Left ventricle myocardium inferior (tissue), 1 donor: ENCODE measurements around the gene ARHGEF4. TPM values are rescaled to one million over a fixed set of nuclear protein-coding genes. Genes with fewer than 3 reads are reported as not detected.

Experiments
- DNase-seq: peaks from one replicate; pipeline ENCODE4 v3.0.0-alpha.2; 2020
- H3K27ac ChIP-seq: fragments of 200-600 bp; replicated peaks from 2 replicates; pipeline ENCODE4 v1.8.0; 2021
- H3K27me3 ChIP-seq: fragments of 200-600 bp; 2 replicates; pipeline ENCODE4 v1.8.0; 2021; ENCODE audit warnings: low read depth
- H3K36me3 ChIP-seq: fragments of 200-600 bp; 2 replicates; pipeline ENCODE4 v1.8.0; 2021
- H3K4me1 ChIP-seq: fragments of 200-600 bp; 2 replicates; pipeline ENCODE4 v1.8.0; 2021
- H3K4me3 ChIP-seq: fragments of 200-600 bp; 2 replicates; pipeline ENCODE4 v1.8.0; 2021; ENCODE audit warnings: mild to moderate bottlenecking, moderate library complexity
- H3K9me3 ChIP-seq: fragments of 200-600 bp; replicated peaks from 2 replicates; pipeline ENCODE4 v1.8.0; 2021
- CTCF ChIP-seq: fragments of 200-600 bp; IDR thresholded peaks from 2 replicates; pipeline ENCODE4 v1.8.0; 2021; ENCODE audit warnings: antibody characterized with exemption, mild to moderate bottlenecking, borderline replicate concordance
- intact Hi-C: fragments of 100-400 bp; cut with micrococcal nuclease; formaldehyde crosslinking; loops from one replicate; pipeline ENCODE4 v1.11.0; 2022
- total RNA-seq: library from RNA; stranded (reverse); fragmentation: NEBNext Ultra II Directional; extraction: Animal tissue kit (Norgen Biotek cat#: 25700); gene quantifications from one replicate; pipeline ENCODE4 v1.2.1, GENCODE V29; 2021
- donor health status: DM: no; HTN: yes; CAD: no; lungs with severe emphysema.

Gene ARHGEF4
- total RNA-seq, 1 donor from 2014 or later, result 5.3 TPM

- Histone ChIP-seq H3K4me3 (no peak overlapping the region), H3K4me1 (peaks cover 13% of the 10 kb centered on the region), H3K27me3 (peaks cover 11% of the 10 kb centered on the region), H3K27ac (no peak overlapping the region), H3K9me3 (no peaks in the 10 kb centered on the region), H3K36me3 (no peaks in the 10 kb centered on the region)
- intact Hi-C loops, result no loop called here
- no peak for DNase-seq
- TF ChIP-seq CTCF, result no peak
Observed at GRCh38 chr2:130823886-130824491, 12.7 kb upstream of the ARHGEF4 start.

DNA sequence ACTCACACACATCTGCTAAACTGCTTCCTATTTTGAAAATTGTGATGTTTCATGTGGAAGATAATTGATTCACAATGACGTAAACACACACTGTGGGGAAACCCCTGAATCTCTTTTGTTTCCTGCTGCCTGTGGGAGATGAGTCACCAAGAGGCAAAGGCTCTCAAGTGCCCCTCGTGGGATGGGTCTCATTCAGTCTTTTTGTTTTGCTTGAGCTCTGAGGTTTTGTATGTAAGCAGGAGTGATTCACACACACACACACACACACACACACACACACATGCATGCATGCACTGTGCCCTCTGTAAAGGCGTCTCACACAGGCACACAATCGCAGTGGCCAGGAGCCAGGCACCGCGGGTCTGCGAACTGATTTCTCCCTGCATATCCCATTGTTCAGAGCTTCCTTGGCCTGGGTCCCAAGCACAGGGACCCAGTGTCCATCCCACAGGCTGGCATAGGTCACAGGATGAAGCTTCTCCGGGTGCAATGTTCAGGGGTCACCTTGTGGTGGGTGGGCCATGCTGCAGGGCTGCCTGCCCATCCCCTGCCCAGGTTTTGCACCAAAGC lies 12.1 kb upstream of the ARHGEF4 start:
- H3K4me3 ChIP-seq, result no peak overlapping the region
- DNase-seq, result no peak
- no peak overlapping the region for H3K27ac ChIP-seq
- H3K4me1 ChIP-seq, result peaks cover 13% of the 10 kb centered on the region
- no peaks in the 10 kb centered on the region for H3K36me3 ChIP-seq
- no peak for TF ChIP-seq CTCF
- intact Hi-C loops, result no loop called here
- peaks cover 7% of the 10 kb centered on the region for H3K27me3 ChIP-seq
- H3K9me3 ChIP-seq, result no peaks in the 10 kb centered on the region

DNA sequence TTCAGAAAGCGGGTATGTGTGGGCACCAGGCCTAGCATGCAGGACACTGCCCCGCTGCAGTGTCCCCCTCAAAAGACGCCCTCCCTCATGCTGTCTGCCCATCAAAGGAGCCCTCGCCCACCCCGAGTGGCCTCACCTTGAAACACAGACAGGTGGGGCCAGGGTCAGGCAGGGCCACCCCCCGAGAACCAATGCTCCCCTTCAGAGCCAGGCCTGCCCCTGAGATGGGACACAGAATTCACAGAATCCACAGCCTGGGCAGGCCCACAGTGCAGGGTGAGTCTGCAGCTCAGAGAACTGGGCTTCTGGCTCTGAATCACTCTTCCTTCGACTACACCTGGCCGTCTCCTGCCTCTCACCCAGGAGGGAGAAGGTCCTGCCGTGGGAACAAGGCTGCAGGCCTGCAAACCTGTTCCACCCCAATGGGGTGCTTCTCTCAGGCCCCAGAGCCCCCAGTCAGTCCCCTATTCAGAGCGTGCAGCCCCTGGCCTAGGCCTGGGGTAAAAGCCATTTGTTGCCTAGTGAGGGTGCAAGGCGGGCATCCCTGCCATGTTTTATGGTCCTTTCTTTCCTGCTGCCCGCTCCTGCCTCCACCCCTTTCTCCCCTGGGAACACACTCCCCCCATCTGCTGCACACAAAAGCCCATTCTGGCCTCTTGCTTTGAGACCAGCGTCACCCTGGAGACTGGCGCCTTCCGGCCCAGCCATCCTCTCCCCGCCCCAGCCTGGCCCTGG lies 11.3 kb upstream of the ARHGEF4 start:
- H3K4me1 ChIP-seq, result peaks cover 4% of the 10 kb centered on the region

GRCh38 chr2:130825966-130826253 lies 10.8 kb upstream of the ARHGEF4 start:
- TF ChIP-seq CTCF, result no peak
- H3K4me3 ChIP-seq, result no peak overlapping the region
- no peaks in the 10 kb centered on the region for H3K9me3 ChIP-seq
- no peak for DNase-seq
- no peaks in the 10 kb centered on the region for H3K4me1 ChIP-seq
- H3K27ac ChIP-seq, result no peak overlapping the region
- H3K36me3 ChIP-seq, result no peaks in the 10 kb centered on the region
- intact Hi-C loops, result no loop called here
- peaks cover under 1% of the 10 kb centered on the region for H3K27me3 ChIP-seq

More for the DNA sequence above, 11.3 kb upstream of the ARHGEF4 start:
- intact Hi-C loops, result no loop called here
- no peak overlapping the region for H3K4me3 ChIP-seq
- H3K36me3 ChIP-seq, result no peaks in the 10 kb centered on the region
- no peak for DNase-seq
- no peaks in the 10 kb centered on the region for H3K27me3 ChIP-seq
- no peak for TF ChIP-seq CTCF
- H3K27ac ChIP-seq, result no peak overlapping the region
- no peaks in the 10 kb centered on the region for H3K9me3 ChIP-seq

DNA sequence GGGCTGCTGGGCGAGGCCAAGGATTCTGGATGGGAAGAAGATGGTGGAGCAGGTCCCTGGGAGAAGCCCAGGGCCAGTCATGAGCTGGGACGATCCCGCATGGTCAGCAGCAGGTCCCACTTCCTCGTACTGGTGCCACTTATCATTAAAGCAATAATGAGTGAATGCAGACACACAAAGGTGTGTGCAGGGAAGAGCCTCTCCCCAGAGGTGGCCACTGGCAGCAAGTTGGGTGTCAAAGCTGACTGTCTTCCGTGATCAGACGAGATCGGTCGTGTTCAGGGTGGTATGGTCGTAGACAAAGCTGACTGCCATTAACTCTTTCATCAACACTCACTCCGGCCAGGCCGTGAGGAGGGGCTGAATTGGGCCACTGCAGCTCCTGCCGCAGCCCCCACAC lies 10.3 kb upstream of the ARHGEF4 start:
- Histone ChIP-seq H3K4me1 (no peaks in the 10 kb centered on the region), H3K27me3 (peaks cover 6% of the 10 kb centered on the region), H3K9me3 (no peaks in the 10 kb centered on the region), H3K36me3 (no peaks in the 10 kb centered on the region), H3K27ac (no peak overlapping the region), H3K4me3 (no peak overlapping the region)
- no peak for TF ChIP-seq CTCF
- intact Hi-C loops, result no loop called here
- DNase-seq, result no peak
